Measurements from ENCODE around the gene MSL3B.

DNA sequence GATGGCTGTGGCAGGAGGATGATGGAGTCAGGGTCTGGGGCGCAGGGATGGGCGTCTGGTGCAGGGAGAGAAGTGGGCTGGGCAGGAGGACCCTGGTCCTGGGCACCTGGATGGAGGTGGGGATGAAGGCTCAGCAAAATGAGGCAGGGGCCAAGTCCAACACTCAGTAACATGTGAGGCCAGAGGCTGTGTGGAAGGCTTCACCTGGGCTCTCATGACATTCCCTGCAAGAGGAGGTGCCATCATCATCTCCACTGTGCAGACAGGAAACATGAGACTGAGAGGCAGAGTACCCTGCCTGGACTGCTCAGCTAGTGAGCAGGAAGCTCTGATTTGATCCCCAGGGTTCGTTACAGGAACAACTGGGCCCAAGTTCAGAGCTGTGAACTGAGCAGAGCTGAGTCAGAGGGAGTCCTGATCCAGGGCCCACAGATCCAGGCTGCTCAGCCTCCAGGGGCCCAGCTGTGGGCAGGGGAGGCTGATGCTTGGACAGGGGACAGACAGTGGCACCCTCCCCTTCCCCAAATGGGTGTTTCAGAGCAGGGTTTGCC lies 50.8 kb downstream of the MSL3B start:
- TF ChIP-seq, protein P1, sequence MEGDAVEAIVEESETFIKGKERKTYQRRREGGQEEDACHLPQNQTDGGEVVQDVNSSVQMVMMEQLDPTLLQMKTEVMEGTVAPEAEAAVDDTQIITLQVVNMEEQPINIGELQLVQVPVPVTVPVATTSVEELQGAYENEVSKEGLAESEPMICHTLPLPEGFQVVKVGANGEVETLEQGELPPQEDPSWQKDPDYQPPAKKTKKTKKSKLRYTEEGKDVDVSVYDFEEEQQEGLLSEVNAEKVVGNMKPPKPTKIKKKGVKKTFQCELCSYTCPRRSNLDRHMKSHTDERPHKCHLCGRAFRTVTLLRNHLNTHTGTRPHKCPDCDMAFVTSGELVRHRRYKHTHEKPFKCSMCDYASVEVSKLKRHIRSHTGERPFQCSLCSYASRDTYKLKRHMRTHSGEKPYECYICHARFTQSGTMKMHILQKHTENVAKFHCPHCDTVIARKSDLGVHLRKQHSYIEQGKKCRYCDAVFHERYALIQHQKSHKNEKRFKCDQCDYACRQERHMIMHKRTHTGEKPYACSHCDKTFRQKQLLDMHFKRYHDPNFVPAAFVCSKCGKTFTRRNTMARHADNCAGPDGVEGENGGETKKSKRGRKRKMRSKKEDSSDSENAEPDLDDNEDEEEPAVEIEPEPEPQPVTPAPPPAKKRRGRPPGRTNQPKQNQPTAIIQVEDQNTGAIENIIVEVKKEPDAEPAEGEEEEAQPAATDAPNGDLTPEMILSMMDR (IDR thresholded peaks at IDR 0.05; ENCODE audit: insufficient read depth, low read depth, low read length), result no peak
- TF ChIP-seq EZH2 (IDR thresholded peaks at IDR 0.05; ENCODE audit: insufficient read depth, low read length), result no peak
